Measurements from ENCODE around the gene WDR7.

- TF ChIP-seq CEBPB (tag; IDR thresholded peaks at IDR 0.05) (no peak; the same call in 1 of the 2 replicates), ZNF121 (CRISPR knock-in tag; conservative IDR thresholded peaks at IDR 0.05) (no peak), ZNF699 (CRISPR knock-in tag; IDR thresholded peaks at IDR 0.05; ENCODE audit: insufficient replicate concordance) (no peak), NR2C2 (CRISPR knock-in tag; IDR thresholded peaks at IDR 0.05) (no peak), NR2C2 (tag; IDR thresholded peaks at IDR 0.05) (no peak), POLR2A (conservative IDR thresholded peaks at IDR 0.05) (no peak), CTCF (IDR thresholded peaks at IDR 0.05 in 2 of 3, conservative IDR thresholded peaks at IDR 0.05 in 1 of 3; ENCODE audit: insufficient read depth in 2 of 3, low read depth in 1 of 3, low read length in 3 of 3) (no peak)
Measured at GRCh38 chr18:56632070-56633022, 18.8 kb upstream of the WDR7 start.

Data from K562 (cell line).